ENCODE measurements around the gene MAB21L3.

- TF ChIP-seq CTCF (IDR thresholded peaks at IDR 0.05): no peak
- TF ChIP-seq POLR2A (IDR thresholded peaks at IDR 0.05): no peak
These were observed 18.3 kb upstream of the MAB21L3 start for GRCh38 chr1:116092752-116093489.

Data from heart left ventricle (tissue), 13 donors.